OCI-LY7 (cell line): ENCODE results near the gene FAM118A. TPM values are rescaled to one million over a fixed set of nuclear protein-coding genes. Genes with fewer than 3 reads are reported as not detected.

Experiments used
- BruUV-seq: library from RNA; stranded (reverse); fragments of 400-500 nt; replicated peaks from 2 replicates; lab custom pipeline; 2021; lab: Mats Ljungman, UMichigan
- CTCF ChIA-PET: fragments of 300-600 bp; sonication (Branson Sonifier 250); formaldehyde crosslinking; loops from one replicate; lab custom pipeline; 2022; ENCODE audit warnings: antibody characterized with exemption; ENCODE audit not compliant: unreplicated experiment; lab: Charles Lee
- POLR2A ChIA-PET: fragments of 300-600 bp; sonication (Branson Sonifier 250); formaldehyde crosslinking; loops from one replicate; lab custom pipeline; 2022; ENCODE audit warnings: antibody characterized with exemption; lab: Charles Lee
- DNase-seq: peaks from one replicate; pipeline ENCODE4 v3.0.0-alpha.2; 2015; ENCODE audit warnings: low spot score
- H2AFZ ChIP-seq: fragments of 200-600 bp; sonication (generic), shearing (Covaris generic); 2 replicates; pipeline ENCODE4 v1.6.1; 2014; ENCODE audit warnings: mild to moderate bottlenecking, antibody characterized with exemption, low read length, moderate library complexity
- H3K27ac ChIP-seq: fragments of 200-600 bp; sonication (generic); 2 replicates; pipeline ENCODE4 v1.5.1; 2014; ENCODE audit warnings: mixed run types, low read depth, mild to moderate bottlenecking, moderate library complexity, low read length, inconsistent platforms; ENCODE audit not compliant: poor library complexity, severe bottlenecking
- H3K36me3 ChIP-seq: fragments of 200-600 bp; sonication (generic); 2 replicates; pipeline ENCODE4 v1.6.1; 2014; ENCODE audit warnings: mild to moderate bottlenecking, antibody characterized with exemption, low read length, moderate library complexity, mixed read lengths; ENCODE audit not compliant: insufficient read depth
- H3K4me1 ChIP-seq: fragments of 200-600 bp; sonication (generic); 2 replicates; pipeline ENCODE4 v1.5.1; 2014; ENCODE audit warnings: mild to moderate bottlenecking, low read length; ENCODE audit not compliant: insufficient read depth, poor library complexity, severe bottlenecking
- H3K4me2 ChIP-seq: fragments of 200-600 bp; sonication (generic); 2 replicates; pipeline ENCODE4 v1.6.1; 2014; ENCODE audit warnings: mild to moderate bottlenecking, low read length
- H3K4me3 ChIP-seq: fragments of 200-600 bp; sonication (generic); 2 replicates; pipeline ENCODE4 v1.5.1; 2014; ENCODE audit warnings: mild to moderate bottlenecking, low read depth, low read length; ENCODE audit not compliant: poor library complexity, severe bottlenecking
- H3K79me2 ChIP-seq: fragments of 200-600 bp; sonication (generic); 2 replicates; pipeline ENCODE4 v1.6.1; 2016; ENCODE audit warnings: low read depth, mild to moderate bottlenecking, low read length, moderate library complexity, mixed read lengths; ENCODE audit not compliant: insufficient read depth
- H3K9me2 ChIP-seq: fragments of 200-600 bp; sonication (generic); 2 replicates; pipeline ENCODE4 v1.6.1; 2016; ENCODE audit warnings: mild to moderate bottlenecking, low read length, mixed read lengths; ENCODE audit not compliant: insufficient read depth
- H3K9me3 ChIP-seq: fragments of 200-600 bp; sonication (generic); 2 replicates; pipeline ENCODE4 v1.6.1; 2014; ENCODE audit warnings: mild to moderate bottlenecking, mixed run types, low read length, mixed read lengths
- H4K20me1 ChIP-seq: fragments of 200-600 bp; sonication (generic); 2 replicates; pipeline ENCODE4 v1.6.1; 2014; ENCODE audit warnings: mild to moderate bottlenecking, antibody characterized with exemption, low read length, moderate library complexity, mixed read lengths; ENCODE audit not compliant: insufficient read depth
- CTCF ChIP-seq: fragments of 200-600 bp; sonication (generic); conservative IDR thresholded peaks from 2 replicates; pipeline ENCODE4 v1.5.1; 2014; ENCODE audit warnings: mild to moderate bottlenecking, antibody characterized with exemption, low read length, moderate library complexity, mixed read lengths
- EZH2phosphoT487 ChIP-seq: fragments of 200-600 bp; sonication (generic); IDR thresholded peaks from 2 replicates; pipeline ENCODE4 v1.6.1; 2018; ENCODE audit warnings: low read depth, borderline replicate concordance, mild to moderate bottlenecking, mixed run types, antibody characterized with exemption, low read length, moderate library complexity, mixed read lengths
- intact Hi-C: fragments of 100-400 bp; cut with micrococcal nuclease; formaldehyde crosslinking; loops from one replicate; pipeline ENCODE4 v1.10.0; 2022; ENCODE audit not compliant: unreplicated experiment
- total RNA-seq, 2 experiments: library from RNA; depleted of rRNA in 1 of 2; stranded (reverse); fragments of >200 nt in 1 of 2; shearing (Covaris generic) in 1 of 2; gene quantifications; 2 replicates each; pipeline ENCODE4 v1.2.3, GENCODE V29; 2014 to 2022

The FAM118A gene
- total RNA-seq, 2 experiments from 2014 or later, result 27.6 to 41.5 TPM

DNA sequence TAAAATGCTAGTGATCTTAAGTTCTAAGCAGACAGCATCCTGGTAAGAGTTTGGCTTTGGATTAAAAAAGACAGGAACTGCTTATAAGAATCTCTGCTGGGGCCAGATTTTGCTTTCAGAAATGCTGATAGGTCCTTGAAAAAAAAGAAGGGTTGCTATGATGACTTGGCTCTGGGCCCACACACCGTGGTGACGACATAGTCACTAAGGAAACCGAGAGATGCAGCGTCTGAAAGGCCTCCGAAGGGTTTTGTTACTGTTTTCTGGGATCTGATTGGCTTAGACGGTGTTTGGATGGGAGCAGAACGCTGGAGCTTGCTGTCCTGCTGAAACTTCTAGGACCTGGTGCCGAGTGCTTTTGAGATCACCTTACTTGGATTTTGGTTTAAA lies 8.4 kb downstream of the FAM118A start:
- peak; percentile 34 for DNase-seq

DNA sequence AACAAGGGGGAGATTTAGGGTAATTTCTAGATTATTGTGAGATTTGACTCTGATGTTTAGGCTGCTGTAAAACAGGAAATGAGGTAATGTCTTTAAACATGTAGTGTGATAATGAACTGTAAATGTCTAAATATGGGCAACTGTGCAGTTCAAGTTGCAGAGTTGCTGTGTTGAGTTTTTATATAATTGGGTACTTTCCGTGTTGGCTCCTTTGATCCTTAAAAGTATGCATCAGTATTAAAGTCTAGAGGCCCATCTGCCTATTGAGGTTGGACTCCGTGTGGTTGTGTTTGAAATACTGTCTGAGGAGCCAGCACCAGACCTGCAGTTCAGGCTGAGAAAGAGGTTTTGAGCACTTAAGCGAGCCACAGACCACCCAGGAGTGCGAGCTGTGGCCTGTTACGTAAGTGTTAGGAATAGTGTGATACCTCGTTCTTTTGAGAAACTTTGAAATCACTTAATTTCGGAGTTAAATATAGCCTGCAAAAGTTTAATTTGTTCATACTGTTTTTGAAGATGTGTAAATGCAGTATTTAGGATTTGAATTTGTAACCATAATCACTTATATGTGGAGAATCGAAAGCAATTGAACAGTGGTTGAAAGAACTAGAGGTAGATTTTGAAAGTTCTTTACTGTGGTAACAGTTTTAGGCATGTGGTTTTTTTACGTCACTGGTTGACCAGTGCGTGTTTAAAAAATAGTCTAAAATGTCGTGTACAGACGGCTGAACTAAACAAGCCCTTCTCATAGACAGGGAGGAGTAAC lies 9.0 kb downstream of the FAM118A start:
- ChIA-PET CTCF (no interaction called here), POLR2A (interaction anchor here (0.5 to 0.6 kb wide), 2 partner anchors 43 to 210 kb away, joined by 3 to 5 read pairs; no protein-coding TSS in a partner anchor)
- no TSS peak for BruUV-seq
- H3K4me2 ChIP-seq, result peak overlapping the region; percentile 67
- TF ChIP-seq EZH2phosphoT487 (no peak), CTCF (no peak)
- H3K9me3 ChIP-seq, result no peaks in the 10 kb centered on the region
- intact Hi-C loops, result no loop called here
- peak overlapping the region; percentile 19 for H3K27ac ChIP-seq
- peaks cover 20% of the 10 kb centered on the region for H3K4me1 ChIP-seq
- H4K20me1 ChIP-seq, result peaks cover 17% of the 10 kb centered on the region
- peaks cover 17% of the 10 kb centered on the region for H3K36me3 ChIP-seq
- peak overlapping the region; percentile 18; the same call in 1 of the 2 replicates for H2AFZ ChIP-seq
- H3K9me2 ChIP-seq, result no peaks in the 10 kb centered on the region
- peak; percentile 10 for DNase-seq
- peak overlapping the region; percentile 25 for H3K4me3 ChIP-seq
- H3K79me2 ChIP-seq, result peaks cover 43% of the 10 kb centered on the region; the same call in 1 of the 2 replicates

More for the DNA sequence above, 8.4 kb downstream of the FAM118A start:
- Histone ChIP-seq H2AFZ (peak overlapping the region; percentile 18; the same call in 1 of the 2 replicates), H4K20me1 (peaks cover 17% of the 10 kb centered on the region), H3K4me3 (peak overlapping the region; percentile 25), H3K9me2 (no peaks in the 10 kb centered on the region), H3K9me3 (no peaks in the 10 kb centered on the region), H3K79me2 (peaks cover 43% of the 10 kb centered on the region; the same call in 1 of the 2 replicates), H3K36me3 (peaks cover 11% of the 10 kb centered on the region; the same call in 1 of the 2 replicates), H3K27ac (peak overlapping the region; percentile 19), H3K4me2 (peak overlapping the region; percentile 67), H3K4me1 (peaks cover 20% of the 10 kb centered on the region)
- TF ChIP-seq EZH2phosphoT487, result no peak
- TF ChIP-seq CTCF, result no peak
- no TSS peak for BruUV-seq
- intact Hi-C loops, result no loop called here
- CTCF ChIA-PET, result no interaction called here
- POLR2A ChIA-PET, result interaction anchor here (0.5 to 0.6 kb wide), 2 partner anchors 42 to 1809 kb away, joined by 3 to 5 read pairs; no protein-coding TSS in a partner anchor

- Histone ChIP-seq H3K4me3 (no peak overlapping the region), H3K4me2 (peak overlapping the region; percentile 67), H3K79me2 (peaks cover 43% of the 10 kb centered on the region; the same call in 1 of the 2 replicates), H2AFZ (no peak overlapping the region), H4K20me1 (peaks cover 17% of the 10 kb centered on the region), H3K27ac (no peak overlapping the region), H3K9me2 (no peaks in the 10 kb centered on the region), H3K9me3 (no peaks in the 10 kb centered on the region), H3K36me3 (peaks cover 22% of the 10 kb centered on the region), H3K4me1 (peaks cover 20% of the 10 kb centered on the region)
- BruUV-seq, result no TSS peak
- intact Hi-C loops, result no loop called here
- TF ChIP-seq CTCF (no peak), EZH2phosphoT487 (no peak)
- DNase-seq, result no peak
- ChIA-PET CTCF (no interaction called here), POLR2A (interaction anchor here (0.5 kb wide), 1 partner anchor 210 kb away, joined by 5 read pairs; no protein-coding TSS in a partner anchor)
Measured at GRCh38 chr22:45319324-45319685, 9.6 kb downstream of the FAM118A start.
